Mammary epithelial cell (primary cell): ENCODE results near the gene COX7A2.

Source experiments
- EZH2 ChIP-seq: IDR thresholded peaks from 2 replicates; pipeline ENCODE4 v1.6.1; 2012; ENCODE audit warnings: low read length, inconsistent platforms, borderline replicate concordance
- TF ChIP-seq, protein P1 (sequence below), 2 donors: IDR thresholded peaks in 1 of 2; conservative IDR thresholded peaks in 1 of 2; 2 replicates each; pipeline ENCODE4 v1.5.1; 2011 to 2012; ENCODE audit warnings: inconsistent platforms in 2 of 2, low read length in 2 of 2, mild to moderate bottlenecking in 2 of 2, control low read depth in 1 of 2, low read depth in 1 of 2; ENCODE audit not compliant: insufficient read depth in 1 of 2; ENCODE audit errors: extremely low read depth in 1 of 2

DNA sequence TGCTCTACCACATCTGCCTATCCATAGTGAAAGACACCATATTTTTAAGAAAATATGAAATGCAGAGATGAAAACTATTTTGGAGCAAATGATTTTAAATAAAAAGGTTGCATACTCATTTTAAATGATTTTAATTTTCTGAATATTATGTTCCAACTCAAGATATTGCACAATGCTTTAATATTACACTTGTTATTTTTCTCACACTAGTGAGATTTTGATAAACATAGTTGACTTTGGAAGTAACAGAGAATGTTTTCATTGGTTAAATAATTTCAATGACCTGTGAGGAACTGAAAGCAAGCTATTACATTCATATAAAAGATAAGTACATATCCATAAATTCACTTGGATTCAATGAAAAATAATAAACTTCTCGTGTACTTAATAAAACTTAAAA, 48.1 kb upstream of the COX7A2 start:
- TF ChIP-seq, protein P1, sequence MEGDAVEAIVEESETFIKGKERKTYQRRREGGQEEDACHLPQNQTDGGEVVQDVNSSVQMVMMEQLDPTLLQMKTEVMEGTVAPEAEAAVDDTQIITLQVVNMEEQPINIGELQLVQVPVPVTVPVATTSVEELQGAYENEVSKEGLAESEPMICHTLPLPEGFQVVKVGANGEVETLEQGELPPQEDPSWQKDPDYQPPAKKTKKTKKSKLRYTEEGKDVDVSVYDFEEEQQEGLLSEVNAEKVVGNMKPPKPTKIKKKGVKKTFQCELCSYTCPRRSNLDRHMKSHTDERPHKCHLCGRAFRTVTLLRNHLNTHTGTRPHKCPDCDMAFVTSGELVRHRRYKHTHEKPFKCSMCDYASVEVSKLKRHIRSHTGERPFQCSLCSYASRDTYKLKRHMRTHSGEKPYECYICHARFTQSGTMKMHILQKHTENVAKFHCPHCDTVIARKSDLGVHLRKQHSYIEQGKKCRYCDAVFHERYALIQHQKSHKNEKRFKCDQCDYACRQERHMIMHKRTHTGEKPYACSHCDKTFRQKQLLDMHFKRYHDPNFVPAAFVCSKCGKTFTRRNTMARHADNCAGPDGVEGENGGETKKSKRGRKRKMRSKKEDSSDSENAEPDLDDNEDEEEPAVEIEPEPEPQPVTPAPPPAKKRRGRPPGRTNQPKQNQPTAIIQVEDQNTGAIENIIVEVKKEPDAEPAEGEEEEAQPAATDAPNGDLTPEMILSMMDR (conservative IDR thresholded peaks at IDR 0.05 in 1 of 2, IDR thresholded peaks at IDR 0.05 in 1 of 2; ENCODE audit: extremely low read depth in 1 of 2, insufficient read depth in 1 of 2, low read depth in 1 of 2, low read length in 2 of 2) = no peak
- TF ChIP-seq EZH2 = no peak
